Fibroblast of villous mesenchyme (primary cell): ENCODE measurements around the gene RANBP17. TPM values are rescaled to one million over a fixed set of nuclear protein-coding genes. Genes with fewer than 3 reads are reported as not detected.
"Not testable (repeated sequence)": the region's sequence is repeated elsewhere in the genome, so short reads cannot be mapped to it uniquely, and the experiment has no call there.

Experiments
- DNase-seq: peaks from one replicate; pipeline ENCODE4 v3.0.0-alpha.2; 2010; ENCODE audit warnings: low read depth
- H3K4me3 ChIP-seq: 2 replicates; pipeline ENCODE4 v1.5.1; 2011; ENCODE audit warnings: low read depth, mild to moderate bottlenecking, low read length
- total RNA-seq: library from RNA; depleted of rRNA; stranded (reverse); fragments of >200 nt; gene quantifications from 2 replicates; pipeline ENCODE4 v1.2.3, GENCODE V29; 2012
- TF ChIP-seq, protein P1 (sequence below): IDR thresholded peaks from 2 replicates; pipeline ENCODE4 v1.5.1; 2012; ENCODE audit warnings: low read depth, mild to moderate bottlenecking, low read length; ENCODE audit not compliant: insufficient read depth

The RANBP17 gene
- total RNA-seq, 1 donor: 33.7 TPM

- peak overlapping the region; percentile 7 for H3K4me3 ChIP-seq
- DNase-seq: peak; percentile 11
- TF ChIP-seq, protein P1, sequence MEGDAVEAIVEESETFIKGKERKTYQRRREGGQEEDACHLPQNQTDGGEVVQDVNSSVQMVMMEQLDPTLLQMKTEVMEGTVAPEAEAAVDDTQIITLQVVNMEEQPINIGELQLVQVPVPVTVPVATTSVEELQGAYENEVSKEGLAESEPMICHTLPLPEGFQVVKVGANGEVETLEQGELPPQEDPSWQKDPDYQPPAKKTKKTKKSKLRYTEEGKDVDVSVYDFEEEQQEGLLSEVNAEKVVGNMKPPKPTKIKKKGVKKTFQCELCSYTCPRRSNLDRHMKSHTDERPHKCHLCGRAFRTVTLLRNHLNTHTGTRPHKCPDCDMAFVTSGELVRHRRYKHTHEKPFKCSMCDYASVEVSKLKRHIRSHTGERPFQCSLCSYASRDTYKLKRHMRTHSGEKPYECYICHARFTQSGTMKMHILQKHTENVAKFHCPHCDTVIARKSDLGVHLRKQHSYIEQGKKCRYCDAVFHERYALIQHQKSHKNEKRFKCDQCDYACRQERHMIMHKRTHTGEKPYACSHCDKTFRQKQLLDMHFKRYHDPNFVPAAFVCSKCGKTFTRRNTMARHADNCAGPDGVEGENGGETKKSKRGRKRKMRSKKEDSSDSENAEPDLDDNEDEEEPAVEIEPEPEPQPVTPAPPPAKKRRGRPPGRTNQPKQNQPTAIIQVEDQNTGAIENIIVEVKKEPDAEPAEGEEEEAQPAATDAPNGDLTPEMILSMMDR: no peak
These were observed 776 bp upstream of the RANBP17 start for GRCh38 chr5:170860818-170861666.

DNA sequence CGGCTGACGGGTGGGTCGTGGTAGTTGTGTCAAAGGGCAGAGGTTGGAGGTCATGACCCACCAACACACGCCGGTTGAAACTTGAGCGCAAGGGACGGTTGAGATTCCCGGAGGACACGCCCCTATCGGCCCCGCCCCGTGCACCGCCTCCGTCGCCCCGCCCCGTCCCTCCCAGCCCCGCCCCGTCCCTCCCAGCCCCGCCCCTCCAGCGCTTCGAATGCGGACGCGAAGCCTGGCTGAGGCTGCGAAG lies 226 bp upstream of the RANBP17 start:
- peak overlapping the region; percentile 78 for H3K4me3 ChIP-seq
- TF ChIP-seq, protein P1: no peak
- no peak for DNase-seq

DNA sequence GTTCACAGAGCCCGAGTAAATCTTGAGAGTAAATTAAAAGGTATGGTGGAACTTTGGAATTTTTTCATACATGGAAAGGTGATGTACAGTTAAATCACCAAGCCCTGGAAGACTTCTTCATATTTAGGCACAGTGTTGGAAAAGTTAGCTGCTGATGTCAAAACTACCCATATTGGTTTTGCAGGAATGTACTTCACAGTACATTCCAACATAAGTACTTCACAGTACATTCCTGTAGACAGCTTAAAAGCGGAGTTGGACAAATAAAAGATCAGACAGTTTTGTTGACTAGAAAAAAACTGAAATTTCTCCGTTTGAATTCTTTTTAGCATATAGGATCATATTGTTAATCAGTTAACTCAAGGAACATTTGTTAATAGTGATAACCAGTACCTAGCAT lies 1.8 kb downstream of the RANBP17 start:
- H3K4me3 ChIP-seq: no peak overlapping the region
- peak; percentile 74 for DNase-seq
- TF ChIP-seq, protein P1: no peak

DNA sequence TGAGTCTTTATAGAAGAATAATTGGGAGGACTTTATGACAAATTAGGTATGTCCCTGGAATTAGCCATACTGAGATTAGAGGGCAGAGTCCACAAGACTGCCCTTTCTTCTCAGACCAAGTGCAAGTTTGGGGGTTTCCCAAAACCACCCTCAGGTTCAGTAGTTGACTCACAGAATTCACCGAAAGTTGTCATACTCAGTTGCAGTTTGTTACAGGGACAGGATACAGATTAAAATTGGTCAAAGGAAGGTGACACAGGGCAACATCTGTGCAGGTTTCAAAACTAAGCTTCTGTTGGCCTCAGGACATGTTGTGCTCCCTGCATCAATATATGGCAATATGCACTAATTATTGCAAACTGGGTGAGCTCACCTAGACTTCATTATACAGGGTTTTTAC lies 3.8 kb downstream of the RANBP17 start:
- TF ChIP-seq, protein P1: no peak
- no peak overlapping the region for H3K4me3 ChIP-seq
- no peak for DNase-seq

DNA sequence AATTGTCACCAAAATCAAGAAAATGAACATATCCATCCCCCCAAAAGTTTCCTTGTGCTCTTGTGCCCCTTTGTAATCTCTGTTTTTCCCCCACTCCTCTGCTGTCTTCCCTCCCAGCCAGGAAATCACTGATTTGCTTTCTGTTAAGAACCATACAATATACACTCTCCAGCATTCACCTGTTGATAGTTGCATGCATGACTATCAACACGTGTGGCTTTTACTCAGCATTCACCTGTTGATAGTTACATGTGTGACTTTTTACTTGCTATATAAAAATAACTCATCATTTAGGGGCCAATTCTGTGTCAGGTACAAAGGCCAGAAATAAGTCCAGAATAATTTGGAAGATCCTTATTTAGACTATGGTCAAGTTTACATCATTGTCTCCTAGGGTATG lies 6.0 kb downstream of the RANBP17 start:
- DNase-seq: no peak
- TF ChIP-seq, protein P1: no peak
- H3K4me3 ChIP-seq: no peak overlapping the region

DNA sequence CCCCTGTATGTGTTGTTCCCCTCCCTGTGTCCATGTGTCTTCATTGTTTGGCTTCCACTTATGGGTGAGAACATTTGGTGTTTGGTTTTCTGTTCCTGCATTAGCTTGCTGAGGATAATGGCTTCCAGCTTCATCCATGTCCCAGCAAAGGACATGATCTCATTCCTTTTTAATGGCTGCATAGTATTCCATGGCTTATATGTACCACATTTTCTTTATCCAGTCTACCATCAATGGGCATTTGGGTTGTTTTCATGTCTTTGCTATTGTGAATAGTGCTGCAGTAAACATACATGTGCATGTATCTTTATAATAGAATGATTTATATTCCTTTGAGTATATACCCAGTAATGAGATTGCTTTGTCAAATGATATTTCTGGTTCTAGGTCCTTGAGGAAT lies 8.6 kb downstream of the RANBP17 start:
- not testable (repeated sequence) for DNase-seq, H3K4me3 ChIP-seq

DNA sequence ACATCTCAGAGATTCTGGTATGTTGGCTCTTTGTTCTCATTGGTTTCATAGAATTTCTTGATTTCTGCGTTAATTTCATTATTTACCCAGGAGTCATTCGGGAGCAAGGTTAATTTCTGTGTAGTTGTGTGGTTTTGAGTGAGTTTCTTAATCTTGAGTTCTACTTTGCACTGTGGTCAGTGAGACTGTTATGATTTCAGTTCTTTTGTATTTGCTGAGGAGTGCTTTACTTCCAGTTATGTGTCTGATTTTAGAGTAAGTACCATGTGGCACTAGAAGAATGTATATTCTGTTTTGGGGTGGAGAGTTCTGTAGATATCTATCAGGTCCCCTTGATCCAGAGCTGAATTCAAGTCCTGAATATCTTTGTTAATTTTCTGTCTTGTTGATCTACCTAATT lies 12.2 kb downstream of the RANBP17 start:
- TF ChIP-seq, protein P1: no peak
- no peak for DNase-seq
- H3K4me3 ChIP-seq: no peak overlapping the region
